NCI-H748 treated with DMSO at 0.1 percent for 48 hours (cell line): ENCODE data around the gene MGAT5.

ENCODE experiments used
- DNase-seq: peaks from one replicate; lab custom pipeline; 2025; lab: John Stamatoyannopoulos, UW

The MGAT5 gene

GRCh38 chr2:134304394-134305108 lies 50.7 kb downstream of the MGAT5 start:
- no peak for DNase-seq

GRCh38 chr2:134305109-134305491 lies 51.2 kb downstream of the MGAT5 start:
- DNase-seq = no peak

GRCh38 chr2:134306521-134306920 lies 52.6 kb downstream of the MGAT5 start:
- no peak for DNase-seq

- no peak for DNase-seq
These were observed 53.5 kb downstream of the MGAT5 start for GRCh38 chr2:134307334-134307733.

- no peak for DNase-seq
These were observed 54.9 kb downstream of the MGAT5 start for GRCh38 chr2:134308474-134309385.

GRCh38 chr2:134310107-134311079 lies 56.5 kb downstream of the MGAT5 start:
- no peak for DNase-seq

GRCh38 chr2:134312482-134312881 lies 58.6 kb downstream of the MGAT5 start:
- no peak for DNase-seq

- no peak for DNase-seq
These were observed 60.3 kb downstream of the MGAT5 start for GRCh38 chr2:134314202-134314601.

GRCh38 chr2:134314681-134315368 lies 61.0 kb downstream of the MGAT5 start:
- no peak for DNase-seq

GRCh38 chr2:134315471-134315870 lies 61.6 kb downstream of the MGAT5 start:
- no peak for DNase-seq

- DNase-seq = no peak
These were observed 65.9 kb downstream of the MGAT5 start for GRCh38 chr2:134319596-134320254.

GRCh38 chr2:134320930-134321329 lies 67.1 kb downstream of the MGAT5 start:
- no peak for DNase-seq

- no peak for DNase-seq
These were observed 69.9 kb downstream of the MGAT5 start for GRCh38 chr2:134323777-134324176.

GRCh38 chr2:134324430-134324829 lies 70.6 kb downstream of the MGAT5 start:
- no peak for DNase-seq

- no peak for DNase-seq
These were observed 71.1 kb downstream of the MGAT5 start for GRCh38 chr2:134324947-134325346.

GRCh38 chr2:134325696-134326095 lies 71.8 kb downstream of the MGAT5 start:
- no peak for DNase-seq

GRCh38 chr2:134327367-134327766 lies 73.5 kb downstream of the MGAT5 start:
- no peak for DNase-seq

- DNase-seq = no peak
These were observed 77.2 kb downstream of the MGAT5 start for GRCh38 chr2:134331081-134331480.

GRCh38 chr2:134333646-134334189 lies 79.8 kb downstream of the MGAT5 start:
- DNase-seq = no peak

- no peak for DNase-seq
These were observed 80.9 kb downstream of the MGAT5 start for GRCh38 chr2:134334542-134335353.
